ENCODE data around the gene INSIG1.

Gene INSIG1

DNA sequence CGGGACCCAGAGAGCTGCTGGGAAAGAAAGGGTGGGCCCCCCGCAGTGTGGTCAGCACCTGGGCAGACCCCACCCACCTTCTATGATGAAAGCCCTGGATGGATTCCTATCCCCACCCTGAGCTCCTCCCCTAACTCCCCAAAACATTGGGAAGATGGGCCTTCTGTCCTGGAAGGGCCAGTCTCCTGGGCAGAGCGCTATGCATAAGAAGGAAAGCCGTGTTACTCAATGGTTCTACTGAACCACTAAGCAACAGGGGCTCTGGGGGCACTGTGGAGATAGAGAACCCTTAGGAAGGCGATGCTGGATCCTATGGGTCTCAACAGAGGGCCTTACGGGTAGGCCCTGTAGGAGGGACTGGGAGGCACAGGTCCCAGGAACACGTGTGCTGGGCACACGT is 30.7 kb upstream of the INSIG1 start:
- no peak for DNase-seq

DNA sequence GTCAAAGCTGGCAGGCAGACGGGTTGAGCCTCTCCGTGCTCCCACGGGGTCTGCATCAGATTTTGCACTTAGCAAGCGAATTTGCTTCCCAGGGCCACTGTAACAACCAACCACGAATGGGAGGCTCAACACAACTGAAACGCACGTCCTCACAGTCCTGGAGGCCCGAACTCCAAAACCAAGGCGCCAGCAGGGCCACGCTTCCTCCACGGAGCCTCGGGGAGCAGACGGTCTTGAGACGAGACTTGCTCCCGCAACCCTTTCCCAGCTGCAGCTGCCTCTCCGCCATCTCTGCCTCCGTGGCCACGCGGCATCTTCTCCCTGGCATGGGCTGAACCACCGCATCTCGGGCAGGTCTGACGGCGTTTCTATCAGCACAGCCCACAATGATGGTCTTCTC is 30.2 kb upstream of the INSIG1 start:
- DNase-seq: no peak

- no peak for DNase-seq
Measured at GRCh38 chr7:155268211-155268610, 29.5 kb upstream of the INSIG1 start.

- DNase-seq: no peak
Measured at GRCh38 chr7:155268921-155269650, 28.6 kb upstream of the INSIG1 start.

DNA sequence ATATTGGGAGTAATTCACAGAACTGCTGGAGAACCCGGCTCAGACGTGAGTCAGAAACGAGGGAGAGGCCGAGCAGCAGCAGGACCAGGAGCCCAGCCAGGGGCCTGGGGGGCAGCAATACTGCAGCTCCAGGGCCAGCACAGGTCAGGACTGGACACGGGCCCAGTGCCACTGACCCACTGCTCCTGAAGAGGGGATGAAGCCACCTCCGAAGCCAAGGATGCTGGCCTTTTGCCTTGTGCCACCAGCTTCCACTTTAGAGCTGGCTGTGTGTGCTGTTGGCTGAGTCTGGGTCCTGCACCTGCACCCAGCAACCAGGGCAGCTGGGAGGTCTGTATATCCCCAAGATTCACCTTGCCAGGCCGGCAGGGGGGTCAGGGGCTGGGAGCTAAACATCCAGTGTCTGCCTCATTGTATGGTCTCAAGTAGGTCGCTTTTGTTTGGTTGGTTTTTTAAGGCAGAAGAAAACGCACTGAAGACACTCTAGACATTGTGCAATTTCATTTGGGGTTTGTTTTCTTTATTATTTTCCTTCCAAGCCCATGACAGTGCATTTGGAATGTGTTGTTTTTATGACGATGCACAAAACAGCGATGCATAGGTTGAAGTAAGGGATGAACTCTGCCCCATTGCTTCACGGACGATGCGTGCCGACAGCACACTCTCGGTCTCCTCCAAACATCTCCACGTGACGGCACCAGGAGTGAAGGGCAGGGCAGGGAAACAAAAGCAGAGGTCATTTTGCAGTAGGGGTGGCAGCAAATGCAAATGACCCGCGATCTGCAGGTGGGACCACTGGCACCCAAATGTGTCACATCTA is 27.7 kb upstream of the INSIG1 start:
- no peak for DNase-seq

- DNase-seq: no peak
Measured at GRCh38 chr7:155270861-155271260, 26.8 kb upstream of the INSIG1 start.

DNA sequence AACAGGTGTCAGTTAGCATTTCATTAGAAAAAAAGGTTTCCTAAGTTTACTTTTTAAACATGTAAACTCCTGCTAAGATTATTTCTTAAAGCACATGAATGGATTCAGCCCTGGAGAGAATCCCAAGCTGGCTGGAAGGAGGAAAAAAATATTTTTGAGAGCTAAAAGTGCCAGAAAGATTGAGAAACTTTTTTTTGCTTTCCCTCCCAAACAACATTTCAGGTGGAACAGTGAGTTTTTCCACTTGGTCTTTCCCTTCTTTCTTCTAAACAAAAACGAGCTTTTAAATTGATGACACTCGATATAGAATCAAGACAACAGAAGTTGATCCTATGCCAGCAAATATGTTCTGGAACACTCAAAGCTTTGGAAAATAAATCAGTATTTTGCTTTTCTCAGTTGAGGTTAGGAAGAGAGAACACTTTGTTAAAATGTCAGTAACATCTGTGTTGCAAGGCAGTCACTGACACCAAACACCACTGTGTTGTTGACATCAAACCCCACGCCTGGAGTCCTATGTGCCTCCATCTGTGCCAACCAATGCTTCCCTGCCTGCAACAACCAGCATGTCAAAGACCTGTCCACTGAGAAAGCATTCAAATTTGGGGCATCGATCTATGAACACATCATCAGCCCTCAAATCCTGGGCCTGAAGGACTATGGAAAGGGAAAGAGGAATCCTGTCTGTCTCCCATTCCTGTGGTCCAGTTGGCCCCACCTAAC is 22.9 kb upstream of the INSIG1 start:
- DNase-seq: no peak

GRCh38 chr7:155276042-155276799 is 21.5 kb upstream of the INSIG1 start:
- no peak for DNase-seq

GRCh38 chr7:155276800-155277375 is 20.8 kb upstream of the INSIG1 start:
- DNase-seq: no peak

DNA sequence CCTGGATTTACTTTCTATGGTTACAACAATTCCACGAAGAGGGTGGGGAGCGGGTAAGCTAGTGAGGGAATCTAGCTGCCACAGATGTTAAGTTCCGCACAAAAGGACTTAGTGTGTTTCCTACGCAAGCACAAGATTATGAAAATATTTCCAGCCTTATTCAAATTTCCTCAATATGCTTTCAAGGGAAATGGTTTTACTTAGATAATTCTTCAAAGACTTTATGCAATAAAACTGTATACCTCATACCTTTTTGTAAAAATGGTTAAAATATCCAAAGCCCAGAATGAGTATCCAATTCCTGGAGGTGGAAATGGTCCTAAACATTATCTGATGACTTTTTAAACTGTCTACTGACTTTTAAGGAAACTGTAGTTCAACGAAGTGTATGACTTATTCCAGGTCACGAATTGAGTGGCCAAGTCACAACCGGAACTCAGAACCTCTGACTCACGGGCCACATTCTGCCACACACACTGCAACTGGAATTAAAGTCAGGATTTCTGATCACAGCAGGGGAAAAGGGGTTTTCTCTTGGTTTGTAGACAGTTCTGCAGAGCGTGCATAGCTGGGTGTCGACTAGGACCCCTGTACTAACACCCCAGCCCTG is 20.2 kb upstream of the INSIG1 start:
- peak; percentile 32 for DNase-seq

DNA sequence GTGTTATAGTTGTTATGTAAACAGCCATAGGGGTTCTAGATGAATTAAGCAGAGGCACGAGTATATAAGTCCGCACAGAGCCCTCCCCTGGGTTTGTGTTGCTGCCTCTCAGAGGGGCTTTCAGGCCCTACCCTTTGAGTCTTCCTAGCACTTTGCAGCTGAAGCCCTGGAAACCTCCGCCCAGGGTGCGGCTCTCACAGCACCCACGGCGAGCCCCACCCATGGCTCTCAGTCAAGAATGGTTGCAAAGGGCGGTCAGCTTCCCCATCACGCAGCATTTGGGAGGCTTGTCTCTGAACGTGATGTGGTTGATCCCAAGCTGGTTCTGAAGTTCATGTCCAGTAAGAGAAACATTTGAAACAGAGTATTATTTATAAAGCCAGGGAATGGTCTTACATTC is 18.8 kb upstream of the INSIG1 start:
- no peak for DNase-seq

- DNase-seq: no peak
Measured at GRCh38 chr7:155279787-155280445, 17.8 kb upstream of the INSIG1 start.

DNA sequence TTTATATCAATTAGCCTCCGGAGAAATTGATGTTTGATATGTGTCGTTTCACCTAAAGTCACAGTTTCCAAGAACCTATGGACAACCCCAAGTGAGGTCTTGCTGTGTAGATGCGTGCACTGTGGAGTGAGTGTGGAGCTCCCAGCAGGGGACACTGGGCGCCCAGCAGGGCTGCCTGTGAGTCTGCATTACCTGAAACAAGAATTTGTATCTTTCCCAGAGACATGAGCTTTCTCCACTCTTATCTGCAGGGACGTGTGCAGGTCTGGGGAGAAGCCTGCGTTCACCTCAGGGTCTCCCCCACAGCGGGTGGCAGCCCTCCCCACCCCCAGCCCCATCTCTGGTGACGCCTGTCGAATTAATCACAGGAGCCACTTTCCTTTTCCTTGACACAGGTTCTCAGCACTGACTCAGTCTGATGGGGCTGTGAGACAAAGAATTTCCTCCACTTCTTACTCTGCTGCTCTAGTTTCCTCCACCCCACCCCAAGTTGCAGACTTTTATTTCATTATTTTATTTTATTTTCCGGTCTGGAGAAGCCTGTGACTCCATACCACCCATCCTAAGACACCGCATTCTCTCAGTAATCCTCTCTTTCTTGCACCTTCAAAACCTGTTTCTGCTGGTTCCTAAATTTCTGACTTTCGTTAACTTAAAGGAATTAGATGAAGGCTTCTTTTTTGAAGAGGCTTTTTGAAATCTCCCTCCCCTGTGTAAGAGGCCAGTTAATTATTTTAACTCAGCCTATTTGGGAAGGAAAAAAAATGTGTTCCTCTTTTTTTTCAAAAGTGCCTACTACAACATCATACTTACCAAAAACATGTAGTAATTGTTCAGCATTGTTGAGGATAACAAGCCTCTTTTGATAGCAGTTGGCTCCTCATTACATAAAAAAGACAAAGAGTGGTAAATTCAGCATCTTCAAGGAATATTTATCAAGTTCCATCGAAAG is 17.0 kb upstream of the INSIG1 start:
- DNase-seq: peak; percentile 35

GRCh38 chr7:155281398-155281969 is 16.2 kb upstream of the INSIG1 start:
- DNase-seq: no peak

- DNase-seq: no peak
Measured at GRCh38 chr7:155282671-155283070, 15.0 kb upstream of the INSIG1 start.

DNA sequence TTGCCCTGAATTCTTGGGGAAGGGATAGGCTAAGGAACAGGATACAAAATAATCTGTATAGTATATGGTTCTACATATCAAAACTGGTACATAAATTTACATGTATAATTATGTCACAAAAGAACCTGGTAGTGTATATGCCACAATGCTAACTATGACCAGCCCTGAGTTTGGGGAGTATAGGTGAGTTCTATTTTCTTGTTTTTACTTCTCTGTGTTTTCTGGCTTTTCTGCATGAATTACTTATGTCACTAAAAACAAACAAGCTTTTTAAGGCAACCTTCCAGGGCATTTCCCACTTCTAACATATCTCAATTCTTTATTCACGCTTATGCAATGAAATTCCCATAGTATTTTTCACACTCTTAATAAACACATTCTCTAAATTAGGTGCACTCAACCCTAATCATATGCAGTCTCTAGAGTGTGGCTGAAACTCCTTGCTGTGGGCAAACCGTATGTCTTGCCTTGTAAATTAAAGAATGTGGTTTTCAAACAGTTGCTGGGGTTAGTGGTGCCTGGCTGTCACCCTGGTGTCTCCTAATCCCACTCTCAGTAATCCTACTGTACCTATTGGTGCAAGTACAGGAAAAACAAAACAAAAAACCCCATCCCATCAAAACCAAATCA is 14.0 kb upstream of the INSIG1 start:
- no peak for DNase-seq

DNA sequence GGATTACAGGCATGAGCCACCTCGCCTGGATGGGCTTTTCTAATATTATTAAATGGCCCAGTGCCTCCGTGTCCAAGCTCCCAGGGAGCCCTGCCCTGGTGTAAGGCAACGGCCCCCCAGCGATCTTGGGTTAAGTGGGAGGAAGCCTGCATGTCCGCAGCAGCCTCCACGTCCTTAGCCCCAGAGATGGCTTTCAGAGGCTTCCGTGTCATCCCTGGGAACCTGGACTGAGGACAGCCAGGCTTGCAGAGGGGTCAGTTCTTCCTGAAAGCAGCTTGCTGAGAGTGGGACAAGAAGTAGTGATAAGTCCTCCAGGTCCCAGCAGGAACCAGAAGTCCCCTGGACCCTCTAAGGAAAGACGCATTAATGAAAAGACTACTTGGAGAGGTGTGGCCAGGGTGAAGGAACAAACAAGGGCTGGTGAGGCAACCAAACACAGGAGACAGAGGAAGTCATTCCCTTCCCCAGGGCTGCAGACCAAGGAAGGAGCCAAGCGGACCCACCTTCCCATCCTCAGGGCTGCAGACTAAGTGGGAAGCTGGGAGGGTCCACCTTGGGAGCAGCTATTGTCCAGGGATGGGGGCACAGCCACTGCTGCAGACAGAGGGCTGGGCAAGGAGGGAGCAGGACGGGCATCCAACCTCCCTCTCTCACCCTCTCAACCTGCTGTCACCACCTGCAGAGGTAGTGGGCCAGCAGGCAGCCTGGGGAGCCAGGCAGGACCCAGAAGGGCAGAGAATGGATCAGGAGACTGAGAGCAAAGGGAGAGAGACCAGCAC is 13.0 kb upstream of the INSIG1 start:
- DNase-seq: no peak

- no peak for DNase-seq
Measured at GRCh38 chr7:155285423-155285822, 12.3 kb upstream of the INSIG1 start.

GRCh38 chr7:155285833-155286232 is 11.8 kb upstream of the INSIG1 start:
- no peak for DNase-seq

Data from stimulated activated CD4-positive, alpha-beta T cell treated with anti-CD3 and anti-CD28 coated beads, Interleukin-15, amount 100 ng/mL, for 24 hours (primary cell).